K562 (cell line): ENCODE measurements around the gene ARMH4. TPM values are rescaled to one million over a fixed set of nuclear protein-coding genes. Genes with fewer than 3 reads are reported as not detected.

ENCODE experiments used
- ATAC-seq: fragments of 200-7000 bp; cut with Tn5 transposase; 3 replicates; pipeline ENCODE4 v1.9.1; 2020; ENCODE audit warnings: moderate library complexity
- BruUV-seq: library from RNA; stranded (reverse); fragments of 400-500 nt; replicated peaks from 2 replicates; lab custom pipeline; 2021; lab: Mats Ljungman, UMichigan
- CTCF ChIA-PET: fragments of 300-600 bp; formaldehyde crosslinking; extraction: SDS; loops from one replicate; lab custom pipeline; 2021; ENCODE audit warnings: low intra/inter-chr PET ratio; lab: Yijun Ruan, JAX
- POLR2A ChIA-PET: fragments of 300-600, 350-650 bp; sonication (Branson Sonifier 250); formaldehyde crosslinking; extraction: SDS; loops from one replicate; lab custom pipeline; 2021; ENCODE audit warnings: antibody characterized with exemption, inconsistent platforms; lab: Yijun Ruan, JAX
- DNase-seq, 4 experiments: peaks; one replicate each; pipeline versions ENCODE4 v3.0.0 to v3.0.0-alpha.2; 2011 to 2018; ENCODE audit warnings: low spot score in 3 of 4, mixed read lengths in 3 of 4; ENCODE audit errors: extremely low read depth in 1 of 4
- FAIRE-seq: peaks from 2 replicates; lab custom pipeline; 2011; peaks lifted over from hg19 to GRCh38; lab: Jason Lieb, UNC
- H2AFZ ChIP-seq: 2 replicates; pipeline ENCODE4 v1.6.0; 2011; ENCODE audit warnings: low read depth, low read length, control low read depth, inconsistent platforms
- H3K27ac ChIP-seq: fragments of 200-600 bp; 3 replicates; pipeline ENCODE4 v1.8.0; 2011; ENCODE audit warnings: low read depth, mild to moderate bottlenecking, control low read depth, inconsistent platforms, low read length, moderate library complexity, mixed read lengths; ENCODE audit errors: extremely low read depth
- H3K27me3 ChIP-seq, 2 experiments: fragments of 300-600 bp in 1 of 2; 2 replicates in 1 of 2; 3 replicates in 1 of 2; pipeline versions ENCODE4 v1.6.0 to v1.8.0; 2011; ENCODE audit warnings: inconsistent platforms in 2 of 2, low read length in 2 of 2, mild to moderate bottlenecking in 1 of 2, mixed read lengths in 1 of 2, moderate library complexity in 1 of 2; ENCODE audit not compliant: control insufficient read depth in 2 of 2, insufficient read depth in 2 of 2
- H3K36me3 ChIP-seq: fragments of 300-600 bp; 3 replicates; pipeline ENCODE4 v1.8.0; 2011; ENCODE audit warnings: mild to moderate bottlenecking, low read length, inconsistent platforms; ENCODE audit not compliant: control insufficient read depth, insufficient read depth
- H3K4me1 ChIP-seq, 2 experiments: fragments of 200-600 bp in 1 of 2; replicated peaks in 1 of 2; 2 replicates in 1 of 2; 3 replicates in 1 of 2; pipeline versions ENCODE4 v1.5.1 to v1.8.0; 2011; ENCODE audit warnings: inconsistent platforms in 2 of 2, low read length in 2 of 2, mild to moderate bottlenecking in 1 of 2, mixed read lengths in 1 of 2, moderate library complexity in 1 of 2; ENCODE audit not compliant: control insufficient read depth in 2 of 2, insufficient read depth in 2 of 2
- H3K4me2 ChIP-seq: 2 replicates; pipeline ENCODE4 v1.6.1; 2011; ENCODE audit warnings: low read length, control low read depth, inconsistent platforms, mixed read lengths; ENCODE audit not compliant: insufficient read depth
- H3K4me3 ChIP-seq: fragments of 200-600 bp; sonication (generic), shearing (Covaris generic); 2 replicates; pipeline ENCODE4 v1.5.1; 2016; ENCODE audit warnings: control low read depth, inconsistent platforms
- H3K79me2 ChIP-seq: fragments of 200-600 bp; 3 replicates; pipeline ENCODE4 v1.8.0; 2011; ENCODE audit warnings: low read length, inconsistent platforms; ENCODE audit not compliant: control insufficient read depth, insufficient read depth
- H3K9ac ChIP-seq, 2 experiments: 2 replicates each; pipeline versions ENCODE4 v1.6.0 to v1.6.1; 2011; ENCODE audit warnings: low read depth in 2 of 2, low read length in 2 of 2, control low read depth in 1 of 2, inconsistent platforms in 1 of 2, mild to moderate bottlenecking in 1 of 2, mixed read lengths in 1 of 2; ENCODE audit not compliant: insufficient read depth in 1 of 2
- H3K9me1 ChIP-seq: one replicate; pipeline ENCODE4 v1.6.0; 2011; ENCODE audit warnings: inconsistent platforms, mild to moderate bottlenecking, low read length, moderate library complexity; ENCODE audit not compliant: control insufficient read depth, insufficient read depth
- H3K9me3 ChIP-seq: replicated peaks from 2 replicates; pipeline ENCODE4 v1.5.1; 2011; ENCODE audit warnings: low read depth, low read length, inconsistent platforms; ENCODE audit not compliant: control insufficient read depth, insufficient read depth
- H4K20me1 ChIP-seq: replicated peaks from 2 replicates; pipeline ENCODE4 v1.6.1; 2011; ENCODE audit warnings: low read length, inconsistent platforms, mixed read lengths; ENCODE audit not compliant: control insufficient read depth, insufficient read depth
- CTBP1 ChIP-seq: fragments of 450-650 bp; IDR thresholded peaks from 2 replicates; pipeline ENCODE4 v1.6.1; 2016; ENCODE audit warnings: borderline replicate concordance
- TSHZ1 ChIP-seq: fragments of 250-450 bp; sonication (Bioruptor Pico); IDR thresholded peaks from 2 replicates; pipeline ENCODE4 v1.4.0; 2020; ENCODE audit warnings: mild to moderate bottlenecking, moderate library complexity
- ZBED1 ChIP-seq: IDR thresholded peaks from 2 replicates; pipeline ENCODE4 v1.6.1; 2014
- ZNF785 ChIP-seq: fragments of 250-450 bp; sonication (Bioruptor Pico); IDR thresholded peaks from 2 replicates; pipeline ENCODE4 v1.4.0; 2020; ENCODE audit warnings: mild to moderate bottlenecking
- in situ Hi-C: fragments of 300-500 bp; cut with MboI; formaldehyde crosslinking; loops from 4 replicates; pipeline ENCODE4 v1.15.0; 2018; ENCODE audit warnings: inconsistent platforms, mixed read lengths
- intact Hi-C: fragments of 100-400 bp; cut with micrococcal nuclease; formaldehyde crosslinking; loops from 2 replicates; pipeline ENCODE4 v1.14.2; 2022
- polyA plus RNA-seq, 8 experiments: library from polyadenylated mRNA; depleted of rRNA in 4 of 8; stranded (reverse) in 5 of 8; unstranded in 3 of 8; fragments of >200 nt; fragmentation: Nextera tagmentation in 2 of 8; fragmentation: Illumina TruSeq in 1 of 8; extraction: Ambion mirVana in 2 of 8; extraction: Trizol in 1 of 8; gene quantifications; 2 replicates each; pipeline versions ENCODE4 v1.2.1 to v1.2.3, GENCODE V29; 2011 to 2014; ENCODE audit warnings: inconsistent platforms in 1 of 8, missing spikeins in 1 of 8
- total RNA-seq, 7 experiments: library from RNA; depleted of rRNA in 6 of 7; stranded (reverse); fragments of >200 nt in 6 of 7; fragmentation: Illumina TruSeq in 2 of 7; extraction: Trizol in 2 of 7; gene quantifications; 2 replicates each; pipeline versions ENCODE4 v1.2.1 to v1.2.3, GENCODE V29; 2011 to 2021; ENCODE audit warnings: low replicate concordance in 1 of 7
- TF ChIP-seq, protein P1 (sequence below): fragments of 250-450 bp; sonication (Bioruptor Pico); IDR thresholded peaks from 2 replicates; pipeline ENCODE4 v1.5.0; 2021; ENCODE audit warnings: mild to moderate bottlenecking, borderline replicate concordance
- TF ChIP-seq, protein P2 (sequence below): fragments of 450-650 bp; formaldehyde crosslinking; IDR thresholded peaks from 2 replicates; pipeline ENCODE4 v1.4.0; 2020; ENCODE audit warnings: mild to moderate bottlenecking, moderate library complexity

Gene ARMH4
- total and polyA plus RNA-seq, 9 of the 15 experiments (the other 6 are each of a cell fraction or from before 2014, with no cell fraction given): 0.06 to 0.98 (median 0.07) TPM; not detected in 2

- TF ChIP-seq ZNF785 (no peak), ZBED1 (no peak)
- TF ChIP-seq, protein P1, sequence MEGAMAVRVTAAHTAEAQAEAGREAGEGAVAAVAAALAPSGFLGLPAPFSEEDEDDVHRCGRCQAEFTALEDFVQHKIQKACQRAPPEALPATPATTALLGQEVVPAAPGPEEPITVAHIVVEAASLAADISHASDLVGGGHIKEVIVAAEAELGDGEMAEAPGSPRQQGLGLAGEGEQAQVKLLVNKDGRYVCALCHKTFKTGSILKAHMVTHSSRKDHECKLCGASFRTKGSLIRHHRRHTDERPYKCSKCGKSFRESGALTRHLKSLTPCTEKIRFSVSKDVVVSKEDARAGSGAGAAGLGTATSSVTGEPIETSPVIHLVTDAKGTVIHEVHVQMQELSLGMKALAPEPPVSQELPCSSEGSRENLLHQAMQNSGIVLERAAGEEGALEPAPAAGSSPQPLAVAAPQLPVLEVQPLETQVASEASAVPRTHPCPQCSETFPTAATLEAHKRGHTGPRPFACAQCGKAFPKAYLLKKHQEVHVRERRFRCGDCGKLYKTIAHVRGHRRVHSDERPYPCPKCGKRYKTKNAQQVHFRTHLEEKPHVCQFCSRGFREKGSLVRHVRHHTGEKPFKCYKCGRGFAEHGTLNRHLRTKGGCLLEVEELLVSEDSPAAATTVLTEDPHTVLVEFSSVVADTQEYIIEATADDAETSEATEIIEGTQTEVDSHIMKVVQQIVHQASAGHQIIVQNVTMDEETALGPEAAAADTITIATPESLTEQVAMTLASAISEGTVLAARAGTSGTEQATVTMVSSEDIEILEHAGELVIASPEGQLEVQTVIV: no peak
Observed at GRCh38 chr14:58059126-58059525, 92.9 kb downstream of the ARMH4 start (continued).

DNA sequence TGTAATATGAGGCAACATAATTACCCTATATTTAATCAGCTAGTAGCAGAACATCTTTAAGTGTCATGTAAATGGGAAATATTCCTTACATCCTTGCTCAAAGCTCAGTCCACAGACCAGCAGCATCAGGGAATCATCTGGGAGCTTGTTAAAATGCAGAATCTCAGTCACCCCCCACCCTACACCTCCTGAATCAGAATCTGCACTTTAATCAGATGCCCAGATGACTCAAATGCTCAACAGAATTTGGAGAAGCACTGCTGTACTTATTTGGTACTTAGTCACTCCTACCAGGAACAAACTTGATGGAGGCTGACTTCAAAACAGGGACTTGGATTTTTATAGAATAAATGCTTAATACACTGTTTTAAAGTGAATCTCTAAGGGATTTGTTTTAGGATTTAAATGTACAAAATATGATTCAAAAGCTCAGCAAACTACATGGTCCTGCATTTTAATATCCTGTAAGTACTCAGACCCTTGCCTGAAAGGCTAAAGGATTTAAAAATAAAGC lies 96.5 kb downstream of the ARMH4 start:
- H3K9ac ChIP-seq: no peak overlapping the region
- no peak overlapping the region for H3K4me2 ChIP-seq
- no peaks in the 10 kb centered on the region for H3K79me2 ChIP-seq
- FAIRE-seq (no peak), DNase-seq (no peak), ATAC-seq (no peak)
- no peak overlapping the region for H2AFZ ChIP-seq
- in situ Hi-C loops (loop anchor here (25.0 kb wide), 1 partner anchor 1568 kb away; no protein-coding TSS in a partner anchor), intact Hi-C loops (no loop called here)
- TF ChIP-seq TSHZ1 (CRISPR knock-in tag): no peak
- TF ChIP-seq CTBP1: no peak
- TF ChIP-seq, protein P2, sequence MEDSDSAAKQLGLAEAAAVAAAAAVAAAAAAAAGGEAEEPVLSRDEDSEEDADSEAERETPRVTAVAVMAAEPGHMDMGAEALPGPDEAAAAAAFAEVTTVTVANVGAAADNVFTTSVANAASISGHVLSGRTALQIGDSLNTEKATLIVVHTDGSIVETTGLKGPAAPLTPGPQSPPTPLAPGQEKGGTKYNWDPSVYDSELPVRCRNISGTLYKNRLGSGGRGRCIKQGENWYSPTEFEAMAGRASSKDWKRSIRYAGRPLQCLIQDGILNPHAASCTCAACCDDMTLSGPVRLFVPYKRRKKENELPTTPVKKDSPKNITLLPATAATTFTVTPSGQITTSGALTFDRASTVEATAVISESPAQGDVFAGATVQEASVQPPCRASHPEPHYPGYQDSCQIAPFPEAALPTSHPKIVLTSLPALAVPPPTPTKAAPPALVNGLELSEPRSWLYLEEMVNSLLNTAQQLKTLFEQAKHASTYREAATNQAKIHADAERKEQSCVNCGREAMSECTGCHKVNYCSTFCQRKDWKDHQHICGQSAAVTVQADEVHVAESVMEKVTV (CRISPR knock-in tag): no peak
- no peaks in the 10 kb centered on the region; a peak in 1 of 5 replicates for H3K27me3 ChIP-seq
- no peaks in the 10 kb centered on the region for H3K4me1 ChIP-seq
- no peak overlapping the region for H3K4me3 ChIP-seq
- no peak overlapping the region for H3K27ac ChIP-seq
- H3K9me1 ChIP-seq: no peaks in the 10 kb centered on the region
- CTCF ChIA-PET: no interaction called here
- BruUV-seq: no TSS peak
- no peaks in the 10 kb centered on the region for H3K9me3 ChIP-seq
- POLR2A ChIA-PET: no interaction called here
- H4K20me1 ChIP-seq: no peaks in the 10 kb centered on the region
- H3K36me3 ChIP-seq: no peaks in the 10 kb centered on the region
